GM12875 (cell line): Measurements from ENCODE around the gene IGF1.

Source experiments
- H3K4me3 ChIP-seq: one replicate; pipeline ENCODE4 v1.5.1; 2011; ENCODE audit warnings: low read depth, low read length, control low read depth
- TF ChIP-seq, protein P1 (sequence below): IDR thresholded peaks from 2 replicates; pipeline ENCODE4 v1.5.1; 2011; ENCODE audit warnings: low read depth, mild to moderate bottlenecking, control low read depth, inconsistent platforms, low read length, moderate library complexity, borderline replicate concordance; ENCODE audit not compliant: insufficient read depth

Gene IGF1

DNA sequence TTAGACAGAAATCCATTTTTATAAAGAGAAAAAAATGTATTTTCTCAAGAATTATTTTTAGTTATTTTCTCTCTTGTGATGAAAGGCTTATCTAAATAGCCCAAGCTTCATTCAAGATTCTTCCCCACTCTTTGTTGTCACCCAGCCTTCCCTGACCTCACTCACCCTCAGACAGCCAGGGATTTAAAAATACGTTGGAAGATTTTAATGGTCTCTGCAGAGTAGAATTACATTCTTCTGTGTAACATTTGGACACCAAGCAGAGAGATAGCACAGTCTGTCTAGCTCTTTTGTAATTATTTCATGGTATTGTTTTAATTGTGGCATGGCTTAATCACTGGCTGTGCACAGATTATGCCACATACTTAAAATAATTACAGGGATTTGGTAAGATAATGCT lies 130.3 kb downstream of the IGF1 start:
- TF ChIP-seq, protein P1, sequence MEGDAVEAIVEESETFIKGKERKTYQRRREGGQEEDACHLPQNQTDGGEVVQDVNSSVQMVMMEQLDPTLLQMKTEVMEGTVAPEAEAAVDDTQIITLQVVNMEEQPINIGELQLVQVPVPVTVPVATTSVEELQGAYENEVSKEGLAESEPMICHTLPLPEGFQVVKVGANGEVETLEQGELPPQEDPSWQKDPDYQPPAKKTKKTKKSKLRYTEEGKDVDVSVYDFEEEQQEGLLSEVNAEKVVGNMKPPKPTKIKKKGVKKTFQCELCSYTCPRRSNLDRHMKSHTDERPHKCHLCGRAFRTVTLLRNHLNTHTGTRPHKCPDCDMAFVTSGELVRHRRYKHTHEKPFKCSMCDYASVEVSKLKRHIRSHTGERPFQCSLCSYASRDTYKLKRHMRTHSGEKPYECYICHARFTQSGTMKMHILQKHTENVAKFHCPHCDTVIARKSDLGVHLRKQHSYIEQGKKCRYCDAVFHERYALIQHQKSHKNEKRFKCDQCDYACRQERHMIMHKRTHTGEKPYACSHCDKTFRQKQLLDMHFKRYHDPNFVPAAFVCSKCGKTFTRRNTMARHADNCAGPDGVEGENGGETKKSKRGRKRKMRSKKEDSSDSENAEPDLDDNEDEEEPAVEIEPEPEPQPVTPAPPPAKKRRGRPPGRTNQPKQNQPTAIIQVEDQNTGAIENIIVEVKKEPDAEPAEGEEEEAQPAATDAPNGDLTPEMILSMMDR = no peak
- H3K4me3 ChIP-seq = no peak overlapping the region

DNA sequence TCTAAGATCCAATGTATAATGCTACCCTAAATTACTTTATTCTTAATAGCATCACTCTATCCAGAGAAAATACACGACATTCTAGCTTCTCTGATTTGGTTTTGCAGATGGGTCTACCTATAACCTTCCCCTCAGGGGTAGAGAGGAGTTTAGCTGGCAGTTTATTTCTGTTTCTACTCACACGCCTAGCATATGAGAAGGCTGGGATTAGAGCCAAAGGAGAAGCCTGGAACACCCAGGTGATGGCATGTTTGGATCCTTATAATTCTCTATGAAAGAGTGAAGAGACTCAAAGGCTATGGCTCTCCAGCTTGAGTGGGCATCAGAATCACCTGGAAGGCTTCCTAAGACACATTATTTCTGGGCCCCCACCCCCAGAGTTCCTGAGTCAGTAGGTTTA lies 131.3 kb downstream of the IGF1 start:
- TF ChIP-seq, protein P1 = no peak
- no peak overlapping the region for H3K4me3 ChIP-seq

DNA sequence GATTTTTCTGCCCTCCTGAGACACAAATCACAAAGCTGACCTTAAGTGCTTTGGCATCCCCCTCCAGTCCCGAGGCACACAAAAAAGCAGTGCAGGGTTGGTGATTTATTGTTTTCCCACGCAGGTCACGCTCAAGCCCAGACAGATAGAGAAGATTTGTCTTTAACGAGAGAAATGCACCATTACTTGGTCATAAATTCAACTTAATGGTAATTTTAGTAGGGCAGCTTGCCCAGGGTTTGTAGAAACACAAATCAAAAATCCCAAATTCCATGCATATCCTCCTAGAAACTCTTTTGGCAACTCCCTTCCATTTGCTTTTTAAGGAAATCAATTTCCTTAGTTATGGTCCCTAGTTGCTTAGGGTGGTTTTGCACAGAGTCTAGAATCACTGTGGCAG lies 132.6 kb downstream of the IGF1 start:
- no peak overlapping the region for H3K4me3 ChIP-seq
- TF ChIP-seq, protein P1 = no peak
